Activated CD8-positive, alpha-beta T cell treated with anti-CD3 and anti-CD28 coated beads, Interleukin-2, amount 10 ng/mL, durations not matched to agents 7 days and 5 days (primary cell): ENCODE results near the gene MYH9. TPM values are rescaled to one million over a fixed set of nuclear protein-coding genes. Genes with fewer than 3 reads are reported as not detected.
"Not testable (repeated sequence)": the region's sequence is repeated elsewhere in the genome, so short reads cannot be mapped to it uniquely, and the experiment has no call there.

Experiments used
- ATAC-seq: fragments of 150-1000 bp; cut with Tn5 transposase; one replicate; pipeline ENCODE4 v1.10.0; 2021; ENCODE audit warnings: moderate library complexity
- CTCF ChIA-PET: fragments of 350-600 bp; sonication (Branson Sonifier 250); formaldehyde crosslinking; loops from one replicate; lab custom pipeline; 2021; ENCODE audit warnings: antibody characterized with exemption; lab: Charles Lee
- POLR2A ChIA-PET: fragments of 350-600 bp; sonication (Branson Sonifier 250); formaldehyde crosslinking; loops from one replicate; lab custom pipeline; 2021; ENCODE audit warnings: antibody characterized with exemption; lab: Charles Lee
- DNase-seq: peaks from one replicate; pipeline ENCODE4 v3.0.0-alpha.2; 2020
- H3K27ac Mint-ChIP-seq: one replicate; pipeline ENCODE4 v1.8.0; 2021; ENCODE audit warnings: mild to moderate bottlenecking, mixed read lengths
- H3K27me3 Mint-ChIP-seq: one replicate; pipeline ENCODE4 v1.8.0; 2021; ENCODE audit warnings: low read depth, mixed read lengths
- H3K36me3 Mint-ChIP-seq: one replicate; pipeline ENCODE4 v1.8.0; 2021; ENCODE audit warnings: low read depth, mixed read lengths
- H3K4me1 Mint-ChIP-seq: one replicate; pipeline ENCODE4 v1.8.0; 2021; ENCODE audit warnings: low read depth, mixed read lengths
- H3K4me3 Mint-ChIP-seq: one replicate; pipeline ENCODE4 v1.8.0; 2021; ENCODE audit warnings: mild to moderate bottlenecking, mixed read lengths
- H3K9me3 Mint-ChIP-seq: one replicate; pipeline ENCODE4 v1.8.0; 2022; ENCODE audit warnings: mixed read lengths; ENCODE audit not compliant: insufficient read depth
- total RNA-seq, 2 experiments: library from RNA; stranded (reverse); gene quantifications; one replicate each; pipeline ENCODE4 v1.2.3, GENCODE V29; 2021

MYH9 gene
- total RNA-seq, 2 experiments from 2014 or later, result 857 to 883 TPM

DNA sequence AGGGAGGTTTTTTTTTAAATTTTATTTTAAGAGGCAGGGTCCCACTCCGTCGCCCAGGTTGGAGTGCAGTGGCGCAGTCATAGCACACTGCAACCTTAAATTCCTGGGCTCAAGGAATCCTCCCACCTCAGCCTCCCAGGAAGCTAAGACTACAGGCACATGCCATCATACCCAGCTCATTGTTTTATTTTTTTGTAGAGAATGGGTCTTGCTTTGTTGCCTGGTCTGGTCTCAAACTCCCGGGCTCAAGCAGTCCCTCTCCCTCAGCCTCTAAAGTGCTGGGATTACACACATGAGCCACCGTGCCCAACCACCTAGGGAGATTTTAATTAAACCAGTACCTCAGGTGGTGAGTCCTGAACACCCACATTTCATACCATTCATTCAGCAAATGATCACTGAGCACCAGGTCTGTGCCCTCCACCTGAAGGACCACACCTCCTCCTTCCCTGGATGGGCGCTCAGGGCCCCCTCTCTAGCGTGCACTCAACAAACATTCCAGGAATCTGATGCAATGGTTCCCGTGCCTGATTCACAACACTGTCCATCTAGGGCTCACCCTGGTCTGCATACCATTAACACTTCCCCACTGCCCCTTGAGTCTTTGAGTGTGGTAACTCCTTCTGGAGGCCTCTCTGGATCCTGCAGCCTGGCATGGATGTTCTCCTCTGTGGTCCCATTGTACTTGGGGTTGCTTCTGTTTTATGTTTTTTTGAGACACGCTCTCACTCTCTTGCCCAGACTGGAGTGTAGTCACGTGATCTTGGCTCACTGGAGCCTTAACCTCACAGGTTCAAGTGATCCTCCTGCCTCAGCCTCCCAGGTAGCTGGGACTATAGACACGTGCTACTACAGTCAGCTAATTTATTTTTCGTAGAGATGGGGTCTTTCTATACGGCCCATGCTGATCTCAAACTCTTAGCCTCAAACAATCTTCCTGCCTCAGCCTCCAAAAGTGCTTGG lies 9.6 kb upstream of the MYH9 start:
- H3K36me3 Mint-ChIP-seq, result no peaks in the 10 kb centered on the region
- no peak overlapping the region for H3K4me3 Mint-ChIP-seq
- H3K9me3 Mint-ChIP-seq, result no peaks in the 10 kb centered on the region
- H3K4me1 Mint-ChIP-seq, result peaks cover 35% of the 10 kb centered on the region
- ChIA-PET POLR2A (interaction anchor here (1.4 to 1.6 kb wide), 2 partner anchors 9 to 13 kb away, joined by 4 to 5 read pairs; partner anchors contain the start of gene MYH9), CTCF (interaction anchor here (1.4 to 1.9 kb wide), 2 partner anchors 9 to 73 kb away, joined by 7 to 8 read pairs; partner anchors contain the start of gene MYH9)
- ATAC-seq (no peak), DNase-seq (no peak)
- H3K27ac Mint-ChIP-seq, result no peak overlapping the region
- no peaks in the 10 kb centered on the region for H3K27me3 Mint-ChIP-seq

DNA sequence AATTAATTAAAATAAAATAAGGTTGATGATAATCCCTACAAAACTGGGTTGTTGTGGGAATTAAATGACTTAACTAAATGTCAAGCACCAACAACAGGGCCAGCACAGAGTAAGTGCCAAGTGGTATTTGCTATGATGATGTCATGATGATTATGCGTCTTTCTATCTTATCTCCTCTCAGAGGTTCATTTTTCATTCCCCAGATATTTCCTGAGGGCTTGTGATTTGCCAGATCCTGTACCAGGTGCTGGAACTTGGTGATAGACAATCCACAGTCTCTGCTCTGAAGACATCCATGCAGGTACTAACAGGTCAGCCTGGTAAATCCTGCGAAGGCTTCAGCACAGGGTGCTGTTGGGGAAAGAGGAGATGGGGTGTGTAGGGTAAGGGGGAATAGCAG lies 8.1 kb upstream of the MYH9 start:
- no peaks in the 10 kb centered on the region for H3K9me3 Mint-ChIP-seq
- H3K36me3 Mint-ChIP-seq, result peaks cover 2% of the 10 kb centered on the region
- POLR2A ChIA-PET, result interaction anchor here (1.5 kb wide), 1 partner anchor 14 kb away, joined by 3 read pairs; no protein-coding TSS in a partner anchor
- no peak for DNase-seq
- H3K4me1 Mint-ChIP-seq, result peaks cover 36% of the 10 kb centered on the region
- no peaks in the 10 kb centered on the region for H3K27me3 Mint-ChIP-seq
- H3K27ac Mint-ChIP-seq, result no peak overlapping the region
- CTCF ChIA-PET, result interaction anchor here (1.5 kb wide), 1 partner anchor 8 kb away, joined by 3 read pairs; no protein-coding TSS in a partner anchor
- ATAC-seq, result no peak
- H3K4me3 Mint-ChIP-seq, result no peak overlapping the region

- Mint-ChIP-seq H3K27ac (peak overlapping the region; percentile 24), H3K4me1 (peaks cover 40% of the 10 kb centered on the region), H3K27me3 (no peaks in the 10 kb centered on the region), H3K4me3 (no peak overlapping the region), H3K36me3 (peaks cover 2% of the 10 kb centered on the region), H3K9me3 (no peaks in the 10 kb centered on the region)
- ATAC-seq (no peak), DNase-seq (no peak)
- CTCF ChIA-PET, result interaction anchor here (1.5 kb wide), 1 partner anchor 9 kb away, joined by 3 read pairs; no protein-coding TSS in a partner anchor
- POLR2A ChIA-PET, result interaction anchor here (1.5 kb wide), 1 partner anchor 15 kb away, joined by 3 read pairs; no protein-coding TSS in a partner anchor
Observed at GRCh38 chr22:36395055-36395849, 7.5 kb upstream of the MYH9 start.

GRCh38 chr22:36391638-36392037 lies 3.9 kb upstream of the MYH9 start:
- H3K9me3 Mint-ChIP-seq, result no peaks in the 10 kb centered on the region
- H3K27ac Mint-ChIP-seq, result no peak overlapping the region
- peaks cover 27% of the 10 kb centered on the region for H3K4me1 Mint-ChIP-seq
- DNase-seq (no peak), ATAC-seq (no peak)
- H3K4me3 Mint-ChIP-seq, result no peak overlapping the region
- no peaks in the 10 kb centered on the region for H3K27me3 Mint-ChIP-seq
- POLR2A ChIA-PET, result interaction anchor here (1.5 kb wide), 1 partner anchor 79 kb away, joined by 3 read pairs; no protein-coding TSS in a partner anchor
- CTCF ChIA-PET, result no interaction called here
- H3K36me3 Mint-ChIP-seq, result peaks cover 3% of the 10 kb centered on the region

DNA sequence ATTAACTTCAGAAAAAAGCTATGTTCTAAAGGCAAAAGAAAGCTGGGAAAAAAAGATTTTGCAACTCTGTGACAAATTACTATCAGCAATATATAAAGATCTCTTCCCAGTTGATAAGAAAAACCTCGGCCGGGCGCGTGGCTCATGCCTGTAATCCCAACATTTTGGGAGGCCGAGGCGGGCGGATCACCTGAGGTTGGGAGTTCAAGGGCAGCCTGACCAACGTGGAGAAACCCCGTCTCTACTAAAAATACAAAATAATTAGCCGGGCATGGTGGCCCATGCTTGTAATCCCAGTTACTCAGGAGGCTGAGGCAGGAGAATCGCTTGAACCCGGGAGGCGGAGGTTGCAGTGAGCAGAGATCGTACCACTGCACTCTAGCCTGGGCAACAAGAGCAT lies 1.4 kb upstream of the MYH9 start:
- peak overlapping the region; percentile 81 for H3K4me3 Mint-ChIP-seq
- H3K27ac Mint-ChIP-seq, result peak overlapping the region; percentile 85
- CTCF ChIA-PET, result interaction anchor here (1.0 to 1.6 kb wide), 7 partner anchors 9 to 82 kb away, joined by 3 to 7 read pairs (median 4); no protein-coding TSS in a partner anchor
- ATAC-seq, DNase-seq, H3K9me3 Mint-ChIP-seq, H3K27me3 Mint-ChIP-seq: not testable (repeated sequence)
- POLR2A ChIA-PET, result interaction anchor here (0.7 to 1.4 kb wide), 2 partner anchors 12 to 92 kb away, joined by 3 to 4 read pairs; partner anchors contain the start of gene TXN2
- H3K4me1 Mint-ChIP-seq, result peaks cover 35% of the 10 kb centered on the region
- H3K36me3 Mint-ChIP-seq, result peaks cover 27% of the 10 kb centered on the region

DNA sequence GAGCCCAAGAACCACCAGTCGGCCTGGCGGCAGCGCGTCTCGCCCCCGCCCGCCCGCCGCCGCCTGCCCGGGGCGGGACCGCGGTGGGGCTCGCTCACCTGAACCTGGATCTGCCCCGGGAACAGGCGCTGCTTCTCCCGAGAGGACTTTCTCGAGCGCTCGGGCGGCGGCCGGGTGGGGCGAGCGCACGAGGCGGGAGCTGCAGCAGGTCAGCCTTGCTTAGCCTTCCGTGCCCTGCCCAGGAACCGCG lies 133 bp downstream of the MYH9 start:
- H3K27ac Mint-ChIP-seq, result peak overlapping the region; percentile 85

DNA sequence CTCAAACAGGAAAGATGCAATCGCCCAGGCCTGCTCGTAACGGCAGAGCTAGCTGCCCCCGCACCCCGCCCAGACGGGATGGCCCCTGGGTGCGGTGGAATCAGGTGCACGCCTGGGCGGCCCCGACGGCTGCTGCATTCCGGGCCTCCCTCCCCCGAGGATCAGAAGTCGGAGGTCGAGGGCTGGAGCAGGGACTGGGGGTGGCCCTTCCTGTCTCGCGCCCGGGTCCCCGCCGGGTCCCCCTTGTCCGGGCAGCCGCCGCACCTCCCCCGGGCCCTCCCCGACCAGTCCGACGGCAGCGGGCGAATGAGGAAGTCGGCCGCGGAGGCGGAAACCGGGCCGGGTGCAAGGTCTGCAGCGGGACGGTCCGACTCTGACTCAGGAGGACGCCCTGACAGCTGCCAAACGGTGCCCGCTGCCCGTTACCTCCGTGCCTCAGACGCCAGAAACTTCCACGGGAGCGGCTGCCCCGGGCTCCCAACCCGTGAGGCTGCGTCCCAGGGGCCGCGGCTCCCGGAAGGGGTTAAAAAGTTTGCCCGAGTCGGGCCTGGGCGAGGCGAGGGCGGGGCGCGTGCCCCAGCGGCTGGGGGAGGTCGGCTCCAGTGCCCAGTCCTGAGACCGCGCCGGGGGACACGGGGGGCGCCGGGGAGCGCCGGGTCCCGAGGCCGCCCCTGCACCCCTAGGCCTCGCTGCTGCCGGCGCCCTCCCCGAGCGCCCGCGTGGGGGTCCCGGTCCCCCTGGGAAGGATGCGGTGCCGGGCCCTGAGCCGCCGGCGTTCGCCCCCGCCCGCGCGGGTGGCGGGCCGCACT lies 663 bp downstream of the MYH9 start:
- peaks cover 41% of the 10 kb centered on the region for H3K36me3 Mint-ChIP-seq
- H3K4me3 Mint-ChIP-seq, result peak overlapping the region; percentile 88
- ATAC-seq (peak; percentile 7), DNase-seq (peak; percentile 75)
- H3K27me3 Mint-ChIP-seq, result no peaks in the 10 kb centered on the region
- ChIA-PET POLR2A (interaction anchor here (0.8 to 5.1 kb wide), 14 partner anchors 10 to 95 kb away, joined by 3 to 37 read pairs (median 4); partner anchors contain the start of gene TXN2), CTCF (interaction anchor here (1.0 to 2.2 kb wide), 11 partner anchors 10 to 86 kb away, joined by 3 to 17 read pairs (median 4); no protein-coding TSS in a partner anchor)
- H3K9me3 Mint-ChIP-seq, result no peaks in the 10 kb centered on the region
- H3K4me1 Mint-ChIP-seq, result peaks cover 52% of the 10 kb centered on the region
- H3K27ac Mint-ChIP-seq, result peak overlapping the region; percentile 92

More for the DNA sequence above, 133 bp downstream of the MYH9 start:
- H3K4me1 Mint-ChIP-seq, result peaks cover 47% of the 10 kb centered on the region
- peak; percentile 12 for ATAC-seq
- CTCF ChIA-PET, result interaction anchor here (0.7 to 2.2 kb wide), 12 partner anchors 11 to 62 kb away, joined by 3 to 7 read pairs (median 4); no protein-coding TSS in a partner anchor
- no peaks in the 10 kb centered on the region for H3K27me3 Mint-ChIP-seq
- no peak for DNase-seq
- H3K9me3 Mint-ChIP-seq, result no peaks in the 10 kb centered on the region
- H3K4me3 Mint-ChIP-seq, result peak overlapping the region; percentile 81
- POLR2A ChIA-PET, result interaction anchor here (0.6 to 4.2 kb wide), 17 partner anchors 10 to 99 kb away, joined by 3 to 20 read pairs (median 4); partner anchors contain the start of gene TXN2
- peaks cover 40% of the 10 kb centered on the region for H3K36me3 Mint-ChIP-seq

DNA sequence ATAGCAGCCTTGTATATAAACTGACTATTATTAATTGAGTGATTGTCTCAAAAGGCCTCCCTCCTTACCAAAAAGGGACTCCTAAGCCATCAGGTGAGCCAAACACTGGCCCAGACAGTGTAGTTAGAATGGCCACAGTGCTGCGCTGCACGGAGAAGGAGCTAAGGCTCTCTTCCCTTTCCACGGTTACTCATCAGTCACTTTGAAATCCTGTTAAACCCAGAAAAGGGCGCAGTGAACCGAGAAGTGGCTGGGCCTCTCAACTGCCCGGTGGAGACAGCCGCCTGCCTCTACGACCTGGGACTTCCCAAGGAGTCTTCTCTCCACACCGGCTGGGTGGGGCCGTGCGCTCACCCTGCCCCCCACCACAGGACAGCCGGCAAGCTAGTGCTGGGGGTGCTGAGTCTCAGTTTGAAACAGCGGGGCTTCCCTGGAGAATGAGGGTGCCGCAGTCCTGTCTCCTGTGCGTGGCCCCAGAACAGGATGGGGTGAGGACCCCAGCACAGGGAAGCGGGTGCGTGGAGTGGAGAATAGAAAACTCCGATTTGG lies 1.3 kb downstream of the MYH9 start:
- ChIA-PET POLR2A (interaction anchor here (0.8 to 5.1 kb wide), 7 partner anchors 9 to 53 kb away, joined by 3 to 37 read pairs (median 15); no protein-coding TSS in a partner anchor), CTCF (interaction anchor here (1.0 to 2.2 kb wide), 8 partner anchors 10 to 85 kb away, joined by 3 to 17 read pairs (median 3); no protein-coding TSS in a partner anchor)
- no peak for ATAC-seq
- peak; percentile 58 for DNase-seq
- H3K4me1 Mint-ChIP-seq, result peaks cover 56% of the 10 kb centered on the region
- peak overlapping the region; percentile 92 for H3K27ac Mint-ChIP-seq
- H3K9me3 Mint-ChIP-seq, result no peaks in the 10 kb centered on the region
- H3K4me3 Mint-ChIP-seq, result peak overlapping the region; percentile 88
- peaks cover 47% of the 10 kb centered on the region for H3K36me3 Mint-ChIP-seq
- H3K27me3 Mint-ChIP-seq, result no peaks in the 10 kb centered on the region

DNA sequence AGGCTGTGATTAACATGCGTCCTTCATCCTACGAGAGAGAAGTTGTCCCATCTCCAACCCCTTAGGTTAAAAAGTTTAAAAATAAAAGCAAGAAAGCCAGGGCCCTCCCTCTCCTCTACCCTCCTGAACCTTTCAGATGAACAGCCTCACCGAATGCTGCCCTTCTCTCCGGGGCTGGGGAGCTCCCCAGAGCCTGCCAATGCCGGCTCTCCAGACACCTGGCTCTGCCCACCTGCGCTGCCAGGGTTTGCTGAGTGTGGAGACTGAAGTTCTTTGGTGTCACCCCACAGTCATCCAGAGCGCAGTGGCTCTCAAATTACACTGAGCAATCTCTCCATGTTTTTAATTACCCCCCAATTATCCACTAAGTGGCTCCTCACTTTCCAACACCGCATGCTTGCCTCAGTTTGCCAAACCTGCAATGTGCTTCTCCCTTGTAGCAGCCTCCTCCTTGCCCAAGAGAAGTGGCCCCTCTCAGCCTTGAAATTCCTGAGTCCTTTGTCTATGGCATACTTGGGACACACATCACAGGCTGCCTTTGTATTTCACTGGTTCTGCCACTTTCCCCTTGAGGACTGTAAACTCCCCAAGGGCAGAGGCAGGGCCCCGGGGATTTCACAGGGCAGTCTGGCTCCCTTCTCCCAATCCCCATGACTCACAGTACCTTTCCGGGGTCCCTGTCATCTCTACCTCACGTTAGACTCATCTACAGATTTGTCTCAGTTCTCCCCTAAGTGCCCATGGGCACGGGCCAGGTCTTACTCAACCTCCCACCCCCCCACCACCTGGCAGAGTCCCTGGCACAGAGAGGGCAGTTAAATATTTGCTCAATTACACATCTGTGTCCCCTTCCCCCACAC lies 2.0 kb downstream of the MYH9 start:
- Mint-ChIP-seq H3K36me3 (peaks cover 49% of the 10 kb centered on the region), H3K27ac (peak overlapping the region; percentile 92), H3K4me3 (peak overlapping the region; percentile 88), H3K9me3 (no peaks in the 10 kb centered on the region), H3K4me1 (peaks cover 63% of the 10 kb centered on the region), H3K27me3 (no peaks in the 10 kb centered on the region)
- ATAC-seq, result no peak
- ChIA-PET POLR2A (interaction anchor here (0.6 to 5.1 kb wide), 19 partner anchors 9 to 660 kb away, joined by 3 to 37 read pairs (median 6); no protein-coding TSS in a partner anchor), CTCF (interaction anchor here (0.7 to 2.9 kb wide), 17 partner anchors 9 to 85 kb away, joined by 3 to 28 read pairs (median 4); no protein-coding TSS in a partner anchor)
- DNase-seq, result peak; percentile 48
